CD4-positive, alpha-beta T cell treated with Interleukin-6 at 100 ng/mL for 8 hours (primary cell): ENCODE measurements around the gene WDR47.
"Not testable (repeated sequence)": the region's sequence is repeated elsewhere in the genome, so short reads cannot be mapped to it uniquely, and the experiment has no call there.

Experiments used
- DNase-seq: peaks from one replicate; pipeline ENCODE4 v3.0.0-alpha.2; 2020; ENCODE audit warnings: mixed read lengths, low spot score

WDR47 gene

DNA sequence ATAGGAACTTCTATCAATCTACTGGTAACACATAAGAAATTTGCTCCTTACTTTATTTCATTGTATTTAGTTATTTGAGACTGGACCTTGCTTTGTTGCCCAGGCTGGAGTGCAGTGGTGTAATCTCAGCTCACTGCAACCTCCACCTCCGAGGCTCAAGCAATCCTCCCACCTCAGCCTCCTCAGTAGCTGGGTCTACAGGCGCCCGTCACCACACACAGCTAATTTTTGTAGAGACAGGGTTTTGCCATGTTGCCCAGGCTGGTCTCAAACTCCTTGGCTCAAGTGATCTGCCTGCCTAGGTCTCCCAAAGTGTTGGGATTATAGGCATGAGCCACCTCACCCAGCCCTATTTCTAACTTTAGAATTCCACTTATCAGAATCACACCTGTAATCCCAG lies 10.2 kb upstream of the WDR47 start:
- DNase-seq: not testable (repeated sequence)

DNA sequence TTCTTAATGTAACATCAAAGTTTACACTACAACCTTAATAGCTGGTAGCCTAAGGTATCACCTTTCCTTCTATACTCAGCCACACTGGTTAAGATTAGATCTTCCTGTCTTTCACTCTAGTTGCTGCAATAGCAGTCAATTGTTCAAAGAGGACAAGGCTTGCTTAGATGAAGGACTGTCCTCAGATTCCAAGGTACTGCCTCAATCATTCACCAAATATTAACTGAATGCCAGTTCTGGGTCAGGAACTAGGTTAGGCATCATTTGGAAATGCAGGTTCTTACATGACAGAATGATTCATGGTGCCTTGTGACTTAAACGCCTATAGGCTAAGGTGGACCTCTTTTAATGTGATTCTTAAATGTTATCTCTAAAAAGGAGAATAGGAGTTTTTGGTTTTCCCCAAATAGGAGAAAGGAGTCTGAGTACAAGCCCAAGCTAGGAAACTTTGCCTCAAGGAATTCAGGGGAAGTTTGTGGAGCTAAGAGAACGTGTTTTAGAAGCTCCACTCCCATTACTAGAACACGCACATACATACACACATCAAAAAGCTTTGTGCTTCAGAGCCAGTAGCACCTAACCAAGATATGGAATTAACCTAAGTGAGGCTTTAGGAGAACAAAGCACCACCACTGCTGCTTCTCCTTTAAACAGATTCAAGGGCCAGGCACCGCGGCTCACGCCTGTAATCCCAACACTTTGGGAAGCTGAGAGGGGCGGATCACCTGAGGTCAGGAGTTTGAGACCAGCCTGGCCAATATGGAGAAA lies 8.5 kb upstream of the WDR47 start:
- no peak for DNase-seq

DNA sequence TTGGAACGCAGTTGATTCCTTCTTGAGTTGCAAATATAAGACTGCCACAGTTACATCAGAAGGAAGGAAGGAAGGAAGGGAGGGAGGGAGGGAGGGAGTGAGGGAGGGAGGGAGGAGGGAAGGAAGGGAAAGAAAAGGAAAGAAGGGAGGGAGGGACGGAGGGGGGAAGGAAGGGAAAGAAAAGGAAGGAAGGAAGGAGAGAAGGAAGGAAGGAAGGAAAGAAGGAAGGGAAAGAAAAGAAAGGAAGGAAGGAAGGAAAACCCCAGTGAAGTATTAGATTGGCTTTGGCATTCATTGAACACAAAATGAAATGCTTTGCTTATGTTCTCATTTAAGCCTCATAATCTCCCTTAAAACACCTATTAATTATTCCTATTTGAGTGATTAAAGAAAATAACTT lies 6.4 kb upstream of the WDR47 start:
- no peak for DNase-seq

DNA sequence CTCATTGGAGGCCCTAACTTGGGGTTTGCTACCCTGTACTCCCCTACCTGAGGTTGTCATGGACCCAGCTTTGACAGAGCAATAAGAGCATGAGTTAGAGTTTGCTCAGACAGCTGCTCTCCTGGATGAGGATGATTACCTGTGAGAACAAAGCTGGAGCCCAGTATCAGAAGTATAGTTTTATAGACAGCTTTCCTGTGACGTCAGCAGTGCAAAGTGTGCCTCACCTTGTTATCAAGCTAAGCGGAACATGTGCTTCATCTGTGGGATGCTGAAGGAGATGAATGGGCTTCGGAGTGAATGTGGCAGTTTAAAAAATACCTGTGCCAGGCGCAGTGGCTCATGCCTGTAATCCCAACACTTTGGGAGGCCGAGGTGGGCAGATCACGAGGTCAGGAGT lies 5.4 kb upstream of the WDR47 start:
- no peak for DNase-seq

DNA sequence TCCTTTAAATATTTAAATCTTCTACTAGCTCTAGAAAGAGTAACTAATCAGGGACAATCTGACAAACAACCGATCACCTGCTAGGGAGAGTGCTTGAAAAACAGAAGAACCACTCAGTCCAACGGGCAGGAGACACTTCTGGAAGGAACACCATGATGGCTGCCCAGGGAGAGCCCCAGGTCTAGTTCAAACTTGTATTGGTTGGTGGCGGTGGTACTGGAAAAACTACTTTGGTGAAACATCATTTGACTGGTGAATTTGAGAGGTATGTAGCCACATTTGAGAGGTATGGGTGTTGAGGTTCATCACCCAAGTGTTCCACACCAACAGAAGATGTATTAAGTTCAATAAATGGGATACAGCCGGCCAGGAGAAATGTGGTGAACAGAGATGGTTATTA lies 4.8 kb upstream of the WDR47 start:
- DNase-seq: no peak

DNA sequence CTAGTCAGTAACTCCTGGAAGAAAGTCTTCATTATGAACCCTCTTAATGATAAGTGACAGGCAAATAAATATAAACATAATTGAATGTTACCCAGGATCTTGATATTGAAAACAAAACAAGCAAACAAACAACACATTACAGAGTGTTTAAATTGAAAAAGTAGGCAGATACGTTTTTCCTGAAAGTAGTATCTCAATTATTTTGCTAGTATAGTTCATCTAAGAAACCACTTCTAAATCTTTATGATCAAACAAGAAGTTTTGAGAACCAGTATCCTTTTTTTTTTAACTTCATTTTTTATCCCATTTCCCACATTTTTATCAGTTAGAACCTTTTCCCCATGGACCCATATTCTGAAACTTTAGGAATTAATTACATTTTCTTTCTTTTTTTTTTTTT lies 3.7 kb upstream of the WDR47 start:
- no peak for DNase-seq

DNA sequence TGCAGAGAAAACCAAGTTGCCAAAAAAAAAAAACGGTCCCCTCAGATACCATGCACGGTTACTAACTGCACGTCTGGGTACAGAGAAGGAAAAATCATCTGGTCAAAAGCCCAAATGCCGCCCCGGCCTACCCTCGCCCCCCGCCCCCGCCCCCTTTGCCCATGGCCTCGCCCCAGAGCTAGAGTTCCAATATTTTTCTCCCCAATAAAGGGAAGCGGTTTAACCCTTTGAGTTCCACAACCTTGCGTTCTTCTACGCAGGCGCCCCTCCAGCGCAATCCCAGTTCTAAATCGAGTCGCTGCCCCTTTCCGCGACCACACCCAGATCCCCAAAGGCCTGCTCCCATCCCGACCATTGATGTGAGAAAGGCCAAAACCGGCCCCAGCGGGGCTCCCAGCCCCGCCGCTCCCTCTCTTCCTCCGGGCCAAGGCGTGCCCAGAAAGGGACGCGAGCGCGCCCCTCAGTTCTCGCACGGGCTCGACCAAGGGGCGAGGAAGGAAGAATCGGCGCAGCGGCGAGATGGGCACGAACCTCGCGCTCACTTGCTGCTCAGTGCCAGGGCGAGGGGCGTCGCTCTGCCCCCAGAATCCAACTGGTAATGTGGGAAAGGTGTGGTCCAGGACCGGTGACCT lies 797 bp downstream of the WDR47 start:
- peak; percentile 2 for DNase-seq

DNA sequence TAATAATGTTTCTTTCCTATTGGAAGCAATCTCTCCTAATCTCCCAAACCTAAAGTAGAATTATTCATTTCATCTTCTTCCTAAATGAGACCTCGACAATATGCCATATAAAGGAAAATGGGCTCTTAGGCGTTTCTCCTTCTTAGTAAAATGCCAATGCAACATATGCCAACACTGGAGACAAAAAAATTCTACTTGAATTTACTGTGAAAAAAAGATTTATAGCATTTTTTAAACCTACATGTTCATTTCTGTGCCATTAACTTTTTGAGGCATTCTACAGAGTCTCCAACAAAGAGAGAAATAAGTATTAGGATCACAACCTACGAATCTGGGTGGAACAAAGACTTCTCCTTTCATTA lies 1.3 kb downstream of the WDR47 start:
- DNase-seq: no peak

DNA sequence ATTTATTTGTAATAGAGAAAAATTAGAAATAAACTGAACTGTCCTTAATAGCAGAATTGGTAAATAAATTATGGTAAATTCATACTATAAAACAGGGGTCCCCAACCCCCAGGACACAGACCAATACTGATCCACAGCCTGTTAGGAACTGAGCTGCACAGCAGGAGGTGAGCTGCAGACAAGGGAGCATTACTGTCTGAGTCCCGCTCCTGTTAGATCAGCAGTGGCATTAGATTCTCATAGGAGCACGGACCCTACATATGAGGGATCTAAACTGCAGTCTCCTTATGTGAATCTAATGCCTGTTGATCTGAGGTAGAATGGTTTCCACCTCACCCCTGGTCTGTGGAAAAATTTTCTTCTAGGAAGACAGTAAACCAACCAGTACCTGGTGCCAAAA lies 7.5 kb downstream of the WDR47 start:
- DNase-seq: no peak

DNA sequence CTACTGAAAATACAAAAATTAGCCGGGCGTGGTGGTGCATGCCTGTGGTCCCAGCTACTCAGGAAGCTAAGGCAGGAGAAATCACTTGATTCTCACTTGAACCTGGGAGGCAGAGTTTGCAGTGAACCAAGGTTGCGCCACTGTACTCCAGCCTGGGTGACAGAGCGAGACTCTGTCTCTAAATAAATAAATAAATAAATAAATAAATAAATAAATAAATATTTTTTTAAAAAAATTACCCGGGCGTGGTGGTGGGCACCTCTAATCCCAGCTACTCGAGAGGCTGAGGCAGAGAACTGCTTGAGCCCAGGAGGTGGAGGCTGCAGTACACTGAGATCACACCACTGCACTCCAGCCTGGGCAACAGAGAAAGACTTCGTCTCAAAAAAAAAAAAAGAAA lies 12.4 kb downstream of the WDR47 start:
- DNase-seq: not testable (repeated sequence)

DNA sequence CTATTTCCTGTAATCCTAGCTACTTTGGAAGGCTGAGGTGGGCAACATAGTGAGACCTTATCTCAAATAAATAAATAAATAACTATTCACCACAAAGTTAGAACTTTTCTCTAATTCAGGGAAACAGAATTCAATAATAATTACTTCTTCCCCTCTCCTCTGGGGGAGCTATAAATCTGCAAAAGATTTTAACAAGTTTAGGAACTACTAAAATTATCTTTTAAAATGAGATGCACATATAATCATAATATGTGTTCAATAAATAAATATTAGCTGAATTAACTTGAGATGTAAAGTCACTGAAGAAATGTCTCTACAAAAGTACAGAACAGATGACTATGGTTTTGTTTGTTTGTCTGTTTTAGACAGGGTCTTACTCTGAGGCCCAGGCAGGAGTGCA lies 14.1 kb downstream of the WDR47 start:
- no peak for DNase-seq

DNA sequence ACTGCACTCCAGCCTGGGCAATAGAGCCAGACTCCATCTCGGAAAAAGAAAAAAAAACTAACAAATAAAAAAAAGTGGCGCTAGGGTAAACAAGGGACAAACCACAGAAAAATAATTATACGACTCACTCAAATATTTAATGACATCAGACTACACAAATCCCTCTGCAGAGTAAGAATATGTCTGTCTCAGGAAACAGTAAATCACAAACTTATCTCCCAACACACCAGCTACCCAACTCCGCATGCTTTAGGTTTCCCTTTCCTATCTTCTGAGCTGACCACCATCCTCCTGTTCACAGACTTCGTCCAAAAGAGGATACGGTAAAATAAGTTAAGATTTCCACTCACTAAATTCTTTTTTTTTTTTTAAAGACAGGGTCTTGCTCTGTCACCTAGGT lies 16.2 kb downstream of the WDR47 start:
- no peak for DNase-seq

DNA sequence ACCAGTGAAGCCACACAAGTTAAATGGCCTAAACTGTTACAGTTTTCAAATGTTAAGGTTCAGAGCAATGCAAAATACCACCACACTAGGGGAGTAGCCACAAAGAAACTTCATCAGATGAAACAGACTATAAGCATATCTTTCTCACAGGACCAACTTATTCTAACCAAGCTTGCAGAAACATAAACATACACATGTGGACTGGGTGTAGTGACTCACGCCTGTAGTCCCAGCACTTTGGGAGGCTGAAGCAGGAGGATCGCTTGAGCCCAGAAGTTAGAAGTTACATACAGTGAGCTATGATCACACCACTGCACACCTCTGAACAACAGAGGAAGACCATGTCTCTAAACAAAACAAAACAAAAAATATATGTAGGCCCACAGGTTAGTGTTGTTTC lies 17.3 kb downstream of the WDR47 start:
- DNase-seq: no peak

DNA sequence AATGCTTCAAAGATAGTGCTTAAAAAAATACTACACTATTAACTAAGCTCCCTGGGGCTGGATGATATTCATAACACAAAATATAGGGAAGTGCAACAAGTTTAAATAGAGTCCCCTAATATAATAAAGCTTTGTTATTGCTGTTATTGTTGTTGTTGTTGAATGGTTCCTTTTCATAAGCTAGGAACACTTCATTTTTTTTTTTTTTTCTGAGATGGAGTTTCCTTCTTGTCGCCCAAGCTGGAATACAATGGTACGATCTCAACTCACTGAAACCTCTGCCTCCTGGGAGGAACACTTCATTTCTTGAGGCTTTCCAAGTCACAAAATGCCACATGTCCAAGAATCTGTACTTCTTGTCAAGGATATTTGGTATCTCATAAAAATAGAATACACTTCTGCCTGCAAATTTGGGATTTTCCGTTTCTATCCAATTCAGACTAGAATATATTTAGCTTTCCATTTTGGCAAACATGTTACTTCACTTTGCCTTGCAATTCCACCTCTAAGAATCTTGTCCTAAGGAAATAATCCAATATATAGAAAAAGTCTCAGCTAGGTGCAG lies 21.1 kb downstream of the WDR47 start:
- no peak for DNase-seq

DNA sequence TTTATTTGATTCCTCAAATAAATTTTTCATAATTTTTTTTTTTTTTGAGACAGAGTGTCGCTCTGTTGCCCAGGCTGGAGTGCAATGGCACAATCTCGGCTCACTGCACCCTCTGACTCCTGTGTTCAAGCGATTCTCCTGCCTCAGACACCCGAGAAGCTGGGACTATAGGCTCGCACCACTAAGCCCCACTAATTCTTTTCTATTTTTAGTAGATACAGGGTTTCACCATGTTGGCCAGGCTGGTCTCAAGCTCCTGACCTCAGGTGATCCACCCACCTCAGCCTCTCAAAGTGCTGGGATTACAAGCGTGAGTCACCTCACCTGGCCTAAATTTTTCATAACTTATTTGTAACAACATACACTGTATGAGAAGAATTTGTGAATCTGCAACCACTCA lies 24.2 kb downstream of the WDR47 start:
- DNase-seq: not testable (repeated sequence)

DNA sequence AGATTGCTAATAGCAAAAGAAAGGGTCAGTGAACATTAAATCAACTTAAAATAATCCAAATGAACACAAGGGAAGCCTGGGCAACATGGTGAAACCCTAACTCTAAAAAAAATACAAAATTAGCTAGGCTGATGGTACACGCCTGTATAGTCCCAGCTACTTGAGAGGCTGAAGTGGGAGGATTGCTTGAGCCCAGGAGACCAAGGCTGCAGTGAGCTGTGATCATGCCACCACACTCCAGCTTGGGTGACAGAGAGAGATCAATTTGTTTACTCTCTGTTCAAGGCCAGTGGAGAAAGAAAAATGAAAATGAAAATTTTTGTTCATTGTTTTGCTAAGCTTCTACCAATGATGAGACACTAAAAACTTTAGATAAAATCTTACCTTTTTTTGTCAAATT lies 24.8 kb downstream of the WDR47 start:
- DNase-seq: no peak

DNA sequence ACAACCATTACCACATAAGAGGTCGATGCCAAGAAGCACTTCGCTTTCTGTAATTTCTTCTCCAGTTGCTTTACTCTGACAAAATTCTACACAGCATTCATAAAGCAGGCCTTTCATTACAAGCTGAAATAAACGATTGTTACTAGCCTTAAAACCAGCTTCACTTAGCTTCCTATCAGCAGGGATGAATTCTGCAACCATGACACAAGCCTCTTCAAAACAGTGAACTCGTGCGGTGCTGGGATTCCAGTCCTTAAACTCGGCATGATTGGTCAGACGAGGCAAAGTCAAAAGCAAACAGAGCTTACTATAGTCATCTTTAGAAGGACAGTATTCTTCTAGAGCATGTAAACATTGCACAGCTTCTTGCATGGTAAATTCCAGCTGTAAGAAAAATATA lies 30.6 kb downstream of the WDR47 start:
- no peak for DNase-seq

DNA sequence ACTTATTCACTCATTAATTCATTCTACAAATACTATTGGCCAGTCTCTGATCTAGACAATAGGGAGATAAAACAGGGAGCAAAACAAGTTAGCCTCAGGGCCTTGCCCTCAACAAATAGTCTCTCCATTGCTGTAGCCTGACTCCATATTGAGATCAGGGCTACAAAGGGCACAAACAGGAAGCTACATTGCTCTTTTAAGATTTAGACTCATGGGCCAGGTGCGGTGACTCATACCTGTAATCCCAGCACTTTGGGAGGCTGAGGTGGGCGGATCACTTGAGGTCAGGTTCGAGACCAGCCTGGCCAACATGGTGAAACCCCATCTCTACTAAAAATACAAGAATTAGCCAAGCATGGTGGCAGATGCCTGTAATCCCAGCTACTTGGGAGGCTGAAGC lies 45.3 kb downstream of the WDR47 start:
- DNase-seq: not testable (repeated sequence)

DNA sequence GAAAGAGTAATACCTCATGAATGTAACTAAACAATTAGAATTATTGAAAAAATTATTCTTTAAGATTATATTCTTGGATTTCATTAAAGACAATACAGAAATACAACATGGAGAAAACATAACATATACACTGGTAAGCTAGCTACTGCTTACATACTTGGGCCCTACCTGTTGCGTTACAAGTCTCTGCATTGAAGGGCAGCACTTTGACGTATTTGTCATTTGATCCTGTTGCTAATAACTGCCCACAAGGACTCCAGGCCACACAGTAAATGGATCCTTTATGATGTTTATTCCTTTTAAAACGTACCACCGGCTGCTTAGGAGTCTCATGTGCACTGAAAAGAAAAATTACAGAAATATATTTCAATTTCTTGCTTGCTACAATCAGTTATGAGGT lies 58.8 kb downstream of the WDR47 start:
- no peak for DNase-seq

DNA sequence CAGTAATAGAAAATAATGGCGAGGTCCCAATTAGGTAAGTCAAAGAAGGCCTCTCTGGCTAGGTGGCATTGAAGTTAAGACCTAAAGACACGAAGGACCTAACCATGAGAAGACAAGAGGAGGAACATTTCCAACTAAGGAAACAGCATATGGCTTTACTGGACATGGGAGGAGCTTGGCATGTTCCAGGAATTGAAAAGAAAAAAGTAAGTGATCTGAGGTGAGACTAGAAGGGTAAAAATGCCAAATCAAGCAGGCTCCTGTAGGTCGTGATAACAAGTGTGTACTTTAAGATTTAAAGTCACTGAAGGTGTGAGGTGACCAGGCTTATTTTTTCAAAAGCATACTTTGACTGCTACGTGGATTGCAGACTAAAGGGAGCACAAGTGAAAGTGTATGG lies 65.2 kb downstream of the WDR47 start:
- DNase-seq: no peak

DNA sequence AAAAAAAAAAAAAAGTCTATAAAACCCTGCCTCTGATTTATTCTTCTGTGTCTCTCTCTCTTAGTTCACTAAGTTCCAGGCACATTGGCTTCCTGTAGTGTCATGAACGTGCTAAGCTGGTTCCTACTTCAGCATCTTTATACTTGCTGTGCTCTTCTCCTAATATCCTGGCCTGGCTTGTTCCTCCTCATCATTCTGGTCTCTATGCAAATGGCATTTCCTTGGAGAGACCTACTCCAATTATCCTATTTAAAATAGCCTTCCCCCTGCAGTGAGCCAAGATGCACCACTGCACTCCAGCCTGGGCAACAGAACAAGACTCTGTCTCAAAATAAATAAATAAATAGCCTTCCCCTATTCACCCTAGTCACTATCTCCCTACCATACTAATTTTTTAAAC lies 69.0 kb downstream of the WDR47 start:
- no peak for DNase-seq

DNA sequence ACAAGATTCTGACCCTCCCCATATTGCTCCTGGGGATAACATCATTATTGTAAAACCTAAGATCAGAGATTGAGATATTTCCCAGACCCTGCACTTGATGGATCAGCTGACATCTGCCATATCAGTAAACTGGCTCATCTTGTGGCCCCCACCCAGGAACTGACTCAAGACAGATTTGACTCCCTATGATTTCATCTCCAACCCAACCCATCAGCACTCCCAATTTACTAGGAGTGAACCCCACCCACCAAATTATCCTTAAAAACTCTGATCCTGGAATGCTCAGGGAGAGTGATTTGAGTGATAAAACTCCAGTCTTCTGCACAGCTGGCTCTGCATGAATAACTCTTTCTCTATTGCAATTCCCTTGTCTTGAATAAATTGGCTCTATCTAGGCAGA lies 72.6 kb downstream of the WDR47 start:
- no peak for DNase-seq

DNA sequence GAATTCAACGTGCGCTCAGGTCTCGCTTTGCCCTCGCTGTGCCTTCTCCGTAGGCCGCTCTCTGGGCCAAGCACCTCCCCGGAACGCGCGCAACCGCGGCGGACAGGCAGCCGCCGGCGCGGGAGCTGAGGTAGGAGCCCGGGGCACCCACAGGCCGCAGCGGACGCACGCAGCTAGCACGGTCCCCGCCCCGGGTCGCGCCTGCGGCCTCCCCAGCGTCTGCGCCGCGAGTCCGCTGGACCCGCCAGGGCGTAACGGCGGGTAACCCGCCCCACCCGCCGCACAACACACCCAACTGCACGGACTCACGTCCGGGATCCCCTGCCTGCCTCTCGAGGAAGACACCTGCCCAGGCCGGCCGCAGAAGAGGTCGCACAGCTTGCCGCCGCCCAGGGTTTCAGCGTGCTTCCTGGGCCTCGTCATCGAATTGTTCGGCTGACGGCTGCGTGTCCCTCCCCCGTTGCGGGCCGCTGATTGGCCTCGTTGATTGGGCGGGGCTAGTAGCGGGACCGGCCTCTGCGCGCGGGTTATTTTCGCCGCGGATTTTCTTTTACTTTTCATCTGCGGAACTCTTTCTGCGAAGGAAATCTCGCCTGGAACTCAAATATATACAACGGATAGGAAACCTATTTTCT lies 78.7 kb downstream of the WDR47 start, which contains the start of gene CLCC1:
CLCC1 (minus strand) TSS at position 433 of the 635 bp plus-strand sequence. CDS start 13,047 bp downstream, outside the sequence.
- peak; percentile 90 for DNase-seq
